Measurements from ENCODE around the gene PLS1.

Gene PLS1

DNA sequence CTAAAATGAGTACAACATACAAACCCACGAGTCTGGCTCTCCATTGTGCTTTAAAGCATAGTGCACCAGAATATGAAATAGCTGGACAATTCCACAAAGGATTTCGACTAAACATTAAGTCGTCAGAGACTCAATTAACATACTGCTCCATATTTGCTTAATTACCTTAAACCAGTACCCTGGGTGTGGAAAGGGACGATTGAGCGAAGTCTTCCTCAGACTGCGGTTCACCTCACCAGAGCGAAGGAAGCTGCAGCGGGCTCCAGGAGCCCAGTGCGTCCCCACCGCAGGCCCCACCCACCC lies 127.4 kb downstream of the PLS1 start:
- H4K20me1 ChIP-seq (ENCODE audit: insufficient read depth, low read length) = no peaks in the 10 kb centered on the region
- TF ChIP-seq, protein P1, sequence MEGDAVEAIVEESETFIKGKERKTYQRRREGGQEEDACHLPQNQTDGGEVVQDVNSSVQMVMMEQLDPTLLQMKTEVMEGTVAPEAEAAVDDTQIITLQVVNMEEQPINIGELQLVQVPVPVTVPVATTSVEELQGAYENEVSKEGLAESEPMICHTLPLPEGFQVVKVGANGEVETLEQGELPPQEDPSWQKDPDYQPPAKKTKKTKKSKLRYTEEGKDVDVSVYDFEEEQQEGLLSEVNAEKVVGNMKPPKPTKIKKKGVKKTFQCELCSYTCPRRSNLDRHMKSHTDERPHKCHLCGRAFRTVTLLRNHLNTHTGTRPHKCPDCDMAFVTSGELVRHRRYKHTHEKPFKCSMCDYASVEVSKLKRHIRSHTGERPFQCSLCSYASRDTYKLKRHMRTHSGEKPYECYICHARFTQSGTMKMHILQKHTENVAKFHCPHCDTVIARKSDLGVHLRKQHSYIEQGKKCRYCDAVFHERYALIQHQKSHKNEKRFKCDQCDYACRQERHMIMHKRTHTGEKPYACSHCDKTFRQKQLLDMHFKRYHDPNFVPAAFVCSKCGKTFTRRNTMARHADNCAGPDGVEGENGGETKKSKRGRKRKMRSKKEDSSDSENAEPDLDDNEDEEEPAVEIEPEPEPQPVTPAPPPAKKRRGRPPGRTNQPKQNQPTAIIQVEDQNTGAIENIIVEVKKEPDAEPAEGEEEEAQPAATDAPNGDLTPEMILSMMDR (IDR thresholded peaks at IDR 0.05; ENCODE audit: borderline replicate concordance, extremely low read depth, low read length, poor library complexity, severe bottlenecking) = no peak
- TF ChIP-seq EZH2 (IDR thresholded peaks at IDR 0.05; ENCODE audit: borderline replicate concordance, low read depth, low read length, severe bottlenecking) = no peak
- H2AFZ ChIP-seq (ENCODE audit: low read depth, low read length) = no peak overlapping the region
- peak overlapping the region; percentile 68 for H3K4me2 ChIP-seq (ENCODE audit: insufficient read depth, low read length)
- ATAC-seq (ENCODE audit: insufficient read depth, low read depth) (no peak), DNase-seq (peak; percentile 90)
- H3K36me3 ChIP-seq (ENCODE audit: insufficient read depth, low read length) = no peaks in the 10 kb centered on the region
- H3K9me3 ChIP-seq (ENCODE audit: insufficient read depth, low read length, severe bottlenecking) = no peaks in the 10 kb centered on the region
- H3K4me3 ChIP-seq (ENCODE audit: low read depth in 1 of 2, low read length in 2 of 2) = peak overlapping the region in 1 of 2 experiments; percentile 58; a peak in 2 of 4 replicates
- H3K79me2 ChIP-seq (ENCODE audit: insufficient read depth, low read length) = no peaks in the 10 kb centered on the region
- H3K9ac ChIP-seq (ENCODE audit: low read depth, low read length) = no peak overlapping the region
- H3K27ac ChIP-seq (ENCODE audit: low read length) = no peak overlapping the region
- H3K4me1 ChIP-seq (ENCODE audit: insufficient read depth, low read length) = peaks cover 18% of the 10 kb centered on the region
- peaks cover 13% of the 10 kb centered on the region for H3K27me3 ChIP-seq (ENCODE audit: insufficient read depth, low read length, poor library complexity)

DNA sequence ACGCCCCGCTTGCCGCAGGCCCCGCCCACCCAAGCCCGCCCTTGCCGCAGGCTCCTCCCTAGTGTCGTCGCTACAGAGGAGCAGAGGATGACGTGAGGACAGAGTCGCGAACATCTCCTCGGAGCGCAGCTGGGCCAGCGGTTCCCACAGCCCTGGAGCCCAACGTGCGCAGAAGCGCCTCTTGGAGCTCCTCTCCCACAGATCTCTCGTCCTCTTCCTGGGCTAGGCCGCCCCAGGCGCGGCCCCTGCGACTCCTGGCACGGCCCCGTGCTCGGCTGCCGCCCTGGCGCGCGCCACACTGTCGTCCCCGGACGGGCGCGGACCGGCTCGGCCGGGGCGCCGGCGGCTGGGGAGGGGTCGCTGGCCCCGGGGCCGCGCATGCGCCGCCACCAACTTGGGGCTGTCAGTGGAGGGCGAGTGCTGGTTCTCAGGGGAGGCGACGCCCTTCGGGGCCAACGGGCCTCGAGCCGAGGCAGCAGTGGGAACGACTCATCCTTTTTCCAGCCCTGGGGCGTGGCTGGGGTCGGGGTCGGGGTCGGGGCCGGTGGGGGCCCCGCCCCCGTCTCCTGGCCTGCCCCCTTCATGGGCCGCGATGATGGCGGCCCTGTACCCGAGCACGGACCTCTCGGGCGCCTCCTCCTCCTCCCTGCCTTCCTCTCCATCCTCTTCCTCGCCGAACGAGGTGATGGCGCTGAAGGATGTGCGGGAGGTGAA lies 127.9 kb downstream of the PLS1 start, which contains the start of gene TRPC1:
TRPC1 (plus strand) TSS at position 67 of the 714 bp plus-strand sequence; CDS start at position 593, 526 bp downstream.
- H3K9ac ChIP-seq (ENCODE audit: low read depth, low read length) = peak within 1 kb of the TSS; percentile 66
- DNase-seq (no peak), ATAC-seq (ENCODE audit: insufficient read depth, low read depth) (peak; percentile 95)
- H3K4me3 ChIP-seq (ENCODE audit: low read depth in 1 of 2, low read length in 2 of 2) = peak within 1 kb of the TSS; percentile 5 to 58; a peak in 3 of 4 replicates
- peak within 1 kb of the TSS; percentile 23 for H3K27ac ChIP-seq (ENCODE audit: low read length)
- H3K79me2 ChIP-seq (ENCODE audit: insufficient read depth, low read length) = no peaks in the 10 kb centered on the region
- peaks cover 18% of the 10 kb centered on the region for H3K4me1 ChIP-seq (ENCODE audit: insufficient read depth, low read length)
- H4K20me1 ChIP-seq (ENCODE audit: insufficient read depth, low read length) = no peaks in the 10 kb centered on the region
- peak within 1 kb of the TSS; percentile 68 for H3K4me2 ChIP-seq (ENCODE audit: insufficient read depth, low read length)
- no peaks in the 10 kb centered on the region for H3K36me3 ChIP-seq (ENCODE audit: insufficient read depth, low read length)
- peak within 1 kb of the TSS; percentile 98 for H2AFZ ChIP-seq (ENCODE audit: low read depth, low read length)
- peaks cover 13% of the 10 kb centered on the region for H3K27me3 ChIP-seq (ENCODE audit: insufficient read depth, low read length, poor library complexity)
- TF ChIP-seq, protein P1 (IDR thresholded peaks at IDR 0.05; ENCODE audit: borderline replicate concordance, extremely low read depth, low read length, poor library complexity, severe bottlenecking) = no peak
- TF ChIP-seq EZH2 (IDR thresholded peaks at IDR 0.05; ENCODE audit: borderline replicate concordance, low read depth, low read length, severe bottlenecking) = no peak
- no peaks in the 10 kb centered on the region for H3K9me3 ChIP-seq (ENCODE audit: insufficient read depth, low read length, severe bottlenecking)

DNA sequence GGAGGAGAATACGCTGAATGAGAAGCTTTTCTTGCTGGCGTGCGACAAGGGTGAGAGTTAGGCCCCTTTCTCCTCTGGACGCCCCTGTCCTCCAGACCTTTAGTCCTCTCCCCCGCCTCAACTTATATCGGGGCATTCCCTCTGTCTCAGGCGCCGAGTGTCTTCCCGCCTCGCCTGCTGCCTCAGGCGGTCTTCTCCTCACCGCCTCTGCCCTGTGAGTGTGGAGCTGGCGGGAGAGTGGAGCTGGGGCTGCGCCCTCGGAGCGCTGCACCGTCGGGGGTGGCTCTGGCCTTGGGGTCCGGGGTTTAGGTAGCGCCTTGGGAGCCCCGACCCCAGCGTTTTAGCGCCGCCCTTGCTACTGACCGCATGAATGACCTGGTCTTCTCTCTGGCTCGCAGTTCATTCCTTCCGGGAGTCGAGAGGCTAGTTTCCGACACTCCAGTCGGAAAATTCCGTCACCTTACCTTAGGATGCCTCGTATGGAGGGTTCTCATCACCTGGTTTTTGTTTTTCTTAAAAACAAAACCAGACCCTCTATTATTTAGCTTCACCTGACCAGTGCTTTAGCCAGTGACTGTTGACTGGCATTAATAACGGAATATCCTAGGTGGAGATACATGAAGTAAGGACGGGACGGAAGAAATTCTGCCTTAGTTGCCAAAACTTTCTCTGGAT lies 128.6 kb downstream of the PLS1 start:
- Histone ChIP-seq H3K79me2 (ENCODE audit: insufficient read depth, low read length) (no peaks in the 10 kb centered on the region), H4K20me1 (ENCODE audit: insufficient read depth, low read length) (no peaks in the 10 kb centered on the region), H3K4me2 (ENCODE audit: insufficient read depth, low read length) (peak overlapping the region; percentile 68), H3K27ac (ENCODE audit: low read length) (no peak overlapping the region), H3K27me3 (ENCODE audit: insufficient read depth, low read length, poor library complexity) (peaks cover 13% of the 10 kb centered on the region), H3K4me3 (ENCODE audit: low read depth in 1 of 2, low read length in 2 of 2) (peak overlapping the region; percentile 5 to 58; a peak in 3 of 4 replicates), H3K4me1 (ENCODE audit: insufficient read depth, low read length) (peaks cover 18% of the 10 kb centered on the region), H3K9ac (ENCODE audit: low read depth, low read length) (peak overlapping the region; percentile 66), H3K9me3 (ENCODE audit: insufficient read depth, low read length, severe bottlenecking) (no peaks in the 10 kb centered on the region), H2AFZ (ENCODE audit: low read depth, low read length) (peak overlapping the region; percentile 98), H3K36me3 (ENCODE audit: insufficient read depth, low read length) (no peaks in the 10 kb centered on the region)
- DNase-seq (no peak), ATAC-seq (ENCODE audit: insufficient read depth, low read depth) (no peak)
- TF ChIP-seq, protein P1 (IDR thresholded peaks at IDR 0.05; ENCODE audit: borderline replicate concordance, extremely low read depth, low read length, poor library complexity, severe bottlenecking) = no peak
- no peak for TF ChIP-seq EZH2 (IDR thresholded peaks at IDR 0.05; ENCODE audit: borderline replicate concordance, low read depth, low read length, severe bottlenecking)
